Neural cell (in vitro differentiated cells): ENCODE data around the gene CEACAM19. TPM values are rescaled to one million over a fixed set of nuclear protein-coding genes. Genes with fewer than 3 reads are reported as not detected.

Experiments
- H2AFZ ChIP-seq: fragments of 200-600, 300-800 bp; sonication (generic), shearing (Covaris generic); 2 replicates; pipeline ENCODE4 v1.6.0; 2014; ENCODE audit warnings: low read depth, mild to moderate bottlenecking, antibody characterized with exemption, low read length, moderate library complexity
- H3F3A ChIP-seq: fragments of 200-600 bp; shearing (Covaris generic); 2 replicates; pipeline ENCODE4 v1.6.1; 2016; ENCODE audit warnings: mild to moderate bottlenecking, moderate library complexity, mixed read lengths, antibody characterized with exemption, low read length; ENCODE audit not compliant: insufficient read depth, poor library complexity, severe bottlenecking
- H3K27ac ChIP-seq: fragments of 200-600, 300-800 bp; sonication (generic), shearing (Covaris generic); 2 replicates; pipeline ENCODE4 v1.5.1; 2014; ENCODE audit warnings: mild to moderate bottlenecking, low read length, moderate library complexity
- H3K27me3 ChIP-seq: fragments of 300-800, 200-600 bp; sonication (generic), shearing (Covaris generic); 2 replicates; pipeline ENCODE4 v1.6.0; 2014; ENCODE audit warnings: mild to moderate bottlenecking, low read depth, low read length, moderate library complexity; ENCODE audit not compliant: insufficient read depth
- H3K36me3 ChIP-seq: fragments of 300-800, 200-600 bp; sonication (generic), shearing (Covaris generic); 2 replicates; pipeline ENCODE4 v1.5.1; 2014; ENCODE audit warnings: mild to moderate bottlenecking, antibody characterized with exemption, low read length, moderate library complexity; ENCODE audit not compliant: insufficient read depth
- H3K4me2 ChIP-seq: fragments of 300-800, 200-600 bp; sonication (generic), shearing (Covaris generic); 2 replicates; pipeline ENCODE4 v1.6.0; 2014; ENCODE audit warnings: mild to moderate bottlenecking, low read length
- H3K4me3 ChIP-seq: fragments of 300-800, 200-600 bp; sonication (generic), shearing (Covaris generic); 2 replicates; pipeline ENCODE4 v1.5.1; 2014; ENCODE audit warnings: mild to moderate bottlenecking, low read length, moderate library complexity
- H3K79me2 ChIP-seq: fragments of 200-600 bp; shearing (Covaris generic); replicated peaks from 2 replicates; pipeline ENCODE4 v1.6.0; 2014; ENCODE audit warnings: mild to moderate bottlenecking, low read length, moderate library complexity; ENCODE audit not compliant: insufficient read depth
- H3K9ac ChIP-seq: fragments of 300-800, 200-600 bp; sonication (generic), shearing (Covaris generic); 2 replicates; pipeline ENCODE4 v1.6.1; 2016; ENCODE audit warnings: mild to moderate bottlenecking, low read length, mixed read lengths
- H3K9me2 ChIP-seq: fragments of 200-600 bp; shearing (Covaris generic); 2 replicates; pipeline ENCODE4 v1.6.1; 2016; ENCODE audit warnings: mild to moderate bottlenecking, low read length, mixed read lengths; ENCODE audit not compliant: insufficient read depth
- H3K9me3 ChIP-seq: fragments of 200-600, 300-800 bp; sonication (generic), shearing (Covaris generic); 2 replicates; pipeline ENCODE4 v1.6.1; 2016; ENCODE audit warnings: mild to moderate bottlenecking, mixed run types, low read length, moderate library complexity, mixed read lengths
- H4K20me1 ChIP-seq: fragments of 200-600 bp; shearing (Covaris generic); 2 replicates; pipeline ENCODE4 v1.6.1; 2016; ENCODE audit warnings: mild to moderate bottlenecking, mixed run types; ENCODE audit not compliant: insufficient read depth
- EP300 ChIP-seq: fragments of 450-650 bp; conservative IDR thresholded peaks from 2 replicates; pipeline ENCODE4 v1.6.1; 2014; ENCODE audit warnings: antibody characterized with exemption, mild to moderate bottlenecking, moderate library complexity; ENCODE audit not compliant: poor library complexity, severe bottlenecking
- EZH2 ChIP-seq: fragments of 200-600, 300-800 bp; shearing (Covaris generic), sonication (generic); IDR thresholded peaks from 2 replicates; pipeline ENCODE4 v1.6.1; 2014; ENCODE audit warnings: antibody characterized with exemption, low read length, borderline replicate concordance, mild to moderate bottlenecking; ENCODE audit not compliant: insufficient read depth, poor library complexity, severe bottlenecking
- MXI1 ChIP-seq: fragments of 450-650 bp; conservative IDR thresholded peaks from 2 replicates; pipeline ENCODE4 v1.6.1; 2014; ENCODE audit warnings: antibody characterized with exemption, mild to moderate bottlenecking; ENCODE audit not compliant: poor library complexity, severe bottlenecking
- POLR2AphosphoS5 ChIP-seq: IDR thresholded peaks from 2 replicates; pipeline ENCODE4 v1.6.1; 2012
- RAD21 ChIP-seq: fragments of 450-650 bp; conservative IDR thresholded peaks from 2 replicates; pipeline ENCODE4 v1.6.1; 2014; ENCODE audit warnings: antibody characterized with exemption, mild to moderate bottlenecking, moderate library complexity
- SMC3 ChIP-seq: fragments of 450-650 bp; conservative IDR thresholded peaks from 2 replicates; pipeline ENCODE4 v1.6.1; 2014; ENCODE audit warnings: antibody characterized with exemption, mild to moderate bottlenecking, moderate library complexity; ENCODE audit not compliant: poor library complexity
- TAF1 ChIP-seq: IDR thresholded peaks from 2 replicates; pipeline ENCODE4 v1.6.1; 2012; ENCODE audit warnings: low read depth
- polyA plus RNA-seq: library from polyadenylated mRNA; depleted of rRNA; stranded (reverse); fragments of >200 nt; gene quantifications from 2 replicates; pipeline ENCODE4 v1.2.3, GENCODE V29; 2014
- TF ChIP-seq, protein P1 (sequence below): fragments of 450-650 bp; IDR thresholded peaks from 2 replicates; pipeline ENCODE4 v1.5.1; 2014; ENCODE audit warnings: antibody characterized with exemption, mild to moderate bottlenecking, moderate library complexity; ENCODE audit not compliant: poor library complexity, severe bottlenecking
- TF ChIP-seq, protein P2 (sequence below): IDR thresholded peaks from 2 replicates; pipeline ENCODE4 v1.6.1; 2012; ENCODE audit warnings: borderline replicate concordance

The CEACAM19 gene
- polyA plus RNA-seq, 1 donor from 2014 or later: 1.9 TPM

DNA sequence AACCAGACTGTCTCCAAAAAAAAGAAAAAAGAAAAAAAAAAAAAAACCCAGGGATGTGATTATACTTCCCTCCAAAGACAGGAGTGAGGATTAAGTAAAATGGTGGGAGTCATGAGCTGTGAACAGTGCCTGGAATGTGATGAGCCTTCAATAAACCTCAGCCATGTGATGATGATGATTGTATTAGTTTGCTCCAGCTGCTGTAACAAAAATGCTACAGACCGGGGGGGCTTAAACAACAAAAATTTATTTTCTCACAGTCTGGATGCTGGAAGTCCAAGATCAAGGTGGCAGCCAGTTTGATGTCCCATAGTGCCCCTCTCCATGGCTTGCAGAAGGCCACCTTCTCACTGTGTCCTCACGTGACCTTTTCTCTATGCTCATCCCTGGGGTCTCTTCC lies 36.5 kb upstream of the CEACAM19 start:
- TF ChIP-seq MXI1 (no peak), POLR2AphosphoS5 (no peak), EP300 (no peak), SMC3 (no peak), RAD21 (no peak), EZH2 (no peak)
- TF ChIP-seq, protein P1, sequence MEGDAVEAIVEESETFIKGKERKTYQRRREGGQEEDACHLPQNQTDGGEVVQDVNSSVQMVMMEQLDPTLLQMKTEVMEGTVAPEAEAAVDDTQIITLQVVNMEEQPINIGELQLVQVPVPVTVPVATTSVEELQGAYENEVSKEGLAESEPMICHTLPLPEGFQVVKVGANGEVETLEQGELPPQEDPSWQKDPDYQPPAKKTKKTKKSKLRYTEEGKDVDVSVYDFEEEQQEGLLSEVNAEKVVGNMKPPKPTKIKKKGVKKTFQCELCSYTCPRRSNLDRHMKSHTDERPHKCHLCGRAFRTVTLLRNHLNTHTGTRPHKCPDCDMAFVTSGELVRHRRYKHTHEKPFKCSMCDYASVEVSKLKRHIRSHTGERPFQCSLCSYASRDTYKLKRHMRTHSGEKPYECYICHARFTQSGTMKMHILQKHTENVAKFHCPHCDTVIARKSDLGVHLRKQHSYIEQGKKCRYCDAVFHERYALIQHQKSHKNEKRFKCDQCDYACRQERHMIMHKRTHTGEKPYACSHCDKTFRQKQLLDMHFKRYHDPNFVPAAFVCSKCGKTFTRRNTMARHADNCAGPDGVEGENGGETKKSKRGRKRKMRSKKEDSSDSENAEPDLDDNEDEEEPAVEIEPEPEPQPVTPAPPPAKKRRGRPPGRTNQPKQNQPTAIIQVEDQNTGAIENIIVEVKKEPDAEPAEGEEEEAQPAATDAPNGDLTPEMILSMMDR: no peak
- H2AFZ ChIP-seq: no peak overlapping the region
- H3K4me2 ChIP-seq: no peak overlapping the region
- no peaks in the 10 kb centered on the region for H3K9me2 ChIP-seq
- no peaks in the 10 kb centered on the region for H4K20me1 ChIP-seq
- no peaks in the 10 kb centered on the region for H3K79me2 ChIP-seq
- no peaks in the 10 kb centered on the region for H3K36me3 ChIP-seq
- H3K27ac ChIP-seq: no peak overlapping the region
- H3K4me3 ChIP-seq: no peak overlapping the region
- no peaks in the 10 kb centered on the region for H3K27me3 ChIP-seq
- H3F3A ChIP-seq: no peaks in the 10 kb centered on the region
- H3K9ac ChIP-seq: no peak overlapping the region
- H3K9me3 ChIP-seq: no peaks in the 10 kb centered on the region

DNA sequence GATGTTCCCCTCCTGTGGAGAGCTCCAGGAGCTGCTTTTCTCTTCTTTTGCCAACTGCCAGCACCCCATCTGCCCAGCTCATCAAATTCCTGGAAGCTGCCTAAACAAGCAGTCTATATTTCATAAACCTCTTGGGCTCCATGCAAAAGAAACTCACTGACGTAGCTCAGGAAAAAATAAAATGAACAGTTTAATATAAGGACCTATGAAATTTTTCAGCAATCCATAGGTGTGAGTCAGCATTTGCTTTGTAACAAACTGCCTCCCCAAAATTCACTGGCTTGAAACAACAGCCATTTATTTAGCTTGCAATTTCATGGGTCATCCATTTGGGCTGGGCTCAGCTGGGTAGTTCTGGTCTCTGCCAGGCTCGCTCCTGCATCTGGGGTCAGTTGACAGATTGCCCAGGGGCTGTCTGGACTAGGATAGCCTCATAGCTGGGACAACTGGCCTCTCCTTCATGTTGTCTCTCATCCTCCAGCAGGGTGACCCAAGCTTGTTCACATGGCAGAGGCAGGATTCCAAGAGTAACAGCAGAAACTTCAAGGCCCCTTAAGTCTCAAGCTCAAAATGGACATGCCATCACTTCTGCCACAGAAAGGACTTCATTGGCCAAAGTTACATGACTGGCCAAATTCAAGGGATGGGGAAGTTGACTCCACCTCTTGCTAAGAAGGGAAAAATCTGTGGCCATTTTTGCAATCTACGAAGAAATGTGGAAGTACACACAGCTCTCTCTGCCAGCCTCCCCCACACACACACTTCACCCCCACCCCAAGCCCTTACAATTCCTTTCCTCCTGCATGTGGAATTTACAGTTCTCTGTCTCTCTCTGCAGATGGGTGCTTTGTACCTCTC lies 35.5 kb upstream of the CEACAM19 start:
- H3F3A ChIP-seq: no peaks in the 10 kb centered on the region
- H3K4me3 ChIP-seq: no peak overlapping the region
- no peaks in the 10 kb centered on the region for H3K9me3 ChIP-seq
- no peaks in the 10 kb centered on the region for H3K36me3 ChIP-seq
- TF ChIP-seq, protein P2, sequence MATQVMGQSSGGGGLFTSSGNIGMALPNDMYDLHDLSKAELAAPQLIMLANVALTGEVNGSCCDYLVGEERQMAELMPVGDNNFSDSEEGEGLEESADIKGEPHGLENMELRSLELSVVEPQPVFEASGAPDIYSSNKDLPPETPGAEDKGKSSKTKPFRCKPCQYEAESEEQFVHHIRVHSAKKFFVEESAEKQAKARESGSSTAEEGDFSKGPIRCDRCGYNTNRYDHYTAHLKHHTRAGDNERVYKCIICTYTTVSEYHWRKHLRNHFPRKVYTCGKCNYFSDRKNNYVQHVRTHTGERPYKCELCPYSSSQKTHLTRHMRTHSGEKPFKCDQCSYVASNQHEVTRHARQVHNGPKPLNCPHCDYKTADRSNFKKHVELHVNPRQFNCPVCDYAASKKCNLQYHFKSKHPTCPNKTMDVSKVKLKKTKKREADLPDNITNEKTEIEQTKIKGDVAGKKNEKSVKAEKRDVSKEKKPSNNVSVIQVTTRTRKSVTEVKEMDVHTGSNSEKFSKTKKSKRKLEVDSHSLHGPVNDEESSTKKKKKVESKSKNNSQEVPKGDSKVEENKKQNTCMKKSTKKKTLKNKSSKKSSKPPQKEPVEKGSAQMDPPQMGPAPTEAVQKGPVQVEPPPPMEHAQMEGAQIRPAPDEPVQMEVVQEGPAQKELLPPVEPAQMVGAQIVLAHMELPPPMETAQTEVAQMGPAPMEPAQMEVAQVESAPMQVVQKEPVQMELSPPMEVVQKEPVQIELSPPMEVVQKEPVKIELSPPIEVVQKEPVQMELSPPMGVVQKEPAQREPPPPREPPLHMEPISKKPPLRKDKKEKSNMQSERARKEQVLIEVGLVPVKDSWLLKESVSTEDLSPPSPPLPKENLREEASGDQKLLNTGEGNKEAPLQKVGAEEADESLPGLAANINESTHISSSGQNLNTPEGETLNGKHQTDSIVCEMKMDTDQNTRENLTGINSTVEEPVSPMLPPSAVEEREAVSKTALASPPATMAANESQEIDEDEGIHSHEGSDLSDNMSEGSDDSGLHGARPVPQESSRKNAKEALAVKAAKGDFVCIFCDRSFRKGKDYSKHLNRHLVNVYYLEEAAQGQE: no peak
- no peak for TF ChIP-seq MXI1
- no peak for TF ChIP-seq RAD21
- no peak for TF ChIP-seq POLR2AphosphoS5
- no peak for TF ChIP-seq TAF1
- no peak for TF ChIP-seq EP300
- TF ChIP-seq, protein P1: no peak
- TF ChIP-seq EZH2: no peak
- no peak for TF ChIP-seq SMC3
- H4K20me1 ChIP-seq: no peaks in the 10 kb centered on the region
- no peak overlapping the region for H2AFZ ChIP-seq
- H3K4me2 ChIP-seq: no peak overlapping the region
- no peak overlapping the region for H3K27ac ChIP-seq
- no peaks in the 10 kb centered on the region for H3K79me2 ChIP-seq
- no peaks in the 10 kb centered on the region for H3K9me2 ChIP-seq
- H3K9ac ChIP-seq: no peak overlapping the region
- H3K27me3 ChIP-seq: no peaks in the 10 kb centered on the region
